H1 (cell line): Measurements from ENCODE around the gene FBN1. TPM values are rescaled to one million over a fixed set of nuclear protein-coding genes. Genes with fewer than 3 reads are reported as not detected.

Experiments
- CTCF ChIA-PET: fragments of 300-600 bp; sonication (Branson Sonifier 250); formaldehyde crosslinking; loops from one replicate; lab custom pipeline; 2021; ENCODE audit not compliant: partially characterized antibody; lab: Charles Lee
- POLR2A ChIA-PET: fragments of 300-600 bp; sonication (Branson Sonifier 250); formaldehyde crosslinking; loops from one replicate; lab custom pipeline; 2021; ENCODE audit warnings: inconsistent platforms; ENCODE audit not compliant: partially characterized antibody; lab: Charles Lee
- DNase-seq, 2 experiments: peaks; one replicate each; pipeline versions ENCODE4 v3.0.0 to v3.0.0-alpha.2; 2010 to 2022; ENCODE audit warnings: low spot score in 2 of 2, low read depth in 1 of 2, mixed read lengths in 1 of 2
- FAIRE-seq: peaks from 2 replicates; lab custom pipeline; 2011; peaks lifted over from hg19 to GRCh38; lab: Jason Lieb, UNC
- H2AFZ ChIP-seq: 2 replicates; pipeline ENCODE4 v1.8.1; 2012; ENCODE audit warnings: low read length, inconsistent platforms
- H2AK5ac ChIP-seq: 2 replicates; pipeline ENCODE4 v1.6.1; 2013; ENCODE audit warnings: low read depth, low read length
- H2BK120ac ChIP-seq: replicated peaks from 2 replicates; pipeline ENCODE3; 2013; ENCODE audit warnings: low read depth, low read length, inconsistent platforms
- H2BK12ac ChIP-seq: 2 replicates; pipeline ENCODE4 v1.6.1; 2013; ENCODE audit warnings: low read depth, low read length
- H2BK15ac ChIP-seq: 2 replicates; pipeline ENCODE4 v1.6.1; 2013; ENCODE audit warnings: low read length
- H2BK20ac ChIP-seq: 2 replicates; pipeline ENCODE4 v1.6.1; 2013; ENCODE audit warnings: low read length
- H2BK5ac ChIP-seq: 2 replicates; pipeline ENCODE4 v1.6.1; 2013; ENCODE audit warnings: low read depth, low read length
- H3K14ac ChIP-seq: 2 replicates; pipeline ENCODE4 v1.6.1; 2013; ENCODE audit warnings: inconsistent platforms; ENCODE audit not compliant: insufficient read length
- H3K18ac ChIP-seq: 2 replicates; pipeline ENCODE4 v1.6.1; 2013; ENCODE audit warnings: low read length; ENCODE audit errors: extremely low read depth
- H3K23ac ChIP-seq: 2 replicates; pipeline ENCODE4 v1.6.1; 2013; ENCODE audit warnings: inconsistent platforms; ENCODE audit not compliant: insufficient read length
- H3K23me2 ChIP-seq: 2 replicates; pipeline ENCODE4 v1.6.1; 2013; ENCODE audit warnings: low read depth, low read length
- H3K27ac ChIP-seq: 2 replicates; pipeline ENCODE4 v1.6.1; 2011; ENCODE audit warnings: low read depth, low read length, inconsistent platforms
- H3K27me3 ChIP-seq, 4 experiments: replicated peaks in 1 of 4; 1 replicate in 1 of 4; 2 replicates in 3 of 4; pipeline versions ENCODE4 v1.6.1 to v1.8.1; 2011 to 2013; ENCODE audit warnings: low read length in 3 of 4, mild to moderate bottlenecking in 3 of 4, inconsistent platforms in 2 of 4, mixed read lengths in 2 of 4, moderate library complexity in 1 of 4; ENCODE audit not compliant: control insufficient read depth in 3 of 4, insufficient read depth in 3 of 4; ENCODE audit errors: extremely low read depth in 1 of 4
- H3K36me3 ChIP-seq, 4 experiments: 2 replicates each; pipeline versions ENCODE4 v1.6.1 to v1.8.1; 2011 to 2013; ENCODE audit warnings: mild to moderate bottlenecking in 4 of 4, low read length in 3 of 4, moderate library complexity in 2 of 4, control low read depth in 1 of 4, inconsistent platforms in 1 of 4; ENCODE audit not compliant: insufficient read depth in 4 of 4, control insufficient read depth in 2 of 4
- H3K4ac ChIP-seq: replicated peaks from 2 replicates; pipeline ENCODE3; 2013; ENCODE audit warnings: low read length, low read depth, mixed read lengths, inconsistent platforms; ENCODE audit not compliant: insufficient read length
- H3K4me1 ChIP-seq, 4 experiments: replicated peaks in 1 of 4; 1 replicate in 1 of 4; 2 replicates in 3 of 4; pipeline versions ENCODE4 v1.6.1 to v1.8.1; 2011 to 2013; ENCODE audit warnings: low read length in 3 of 4, inconsistent platforms in 2 of 4, mixed read lengths in 1 of 4; ENCODE audit not compliant: insufficient read depth in 4 of 4, control insufficient read depth in 3 of 4
- H3K4me2 ChIP-seq, 2 experiments: 2 replicates each; pipeline versions ENCODE4 v1.6.1 to v1.8.1; 2011 to 2013; ENCODE audit warnings: low read depth in 2 of 2, low read length in 2 of 2, control low read depth in 1 of 2, inconsistent platforms in 1 of 2, mild to moderate bottlenecking in 1 of 2; ENCODE audit not compliant: insufficient read depth in 1 of 2
- H3K4me3 ChIP-seq, 4 experiments: fragments of 200-600, 300-600 bp in 1 of 4; sonication (generic), shearing (Covaris generic), sonication (Bioruptor Twin) in 1 of 4; 2 replicates each; pipeline versions ENCODE4 v1.5.1 to v1.8.1; 2011 to 2016; ENCODE audit warnings: low read length in 4 of 4, low read depth in 3 of 4, control low read depth in 2 of 4, inconsistent platforms in 2 of 4, mild to moderate bottlenecking in 2 of 4, mixed read lengths in 1 of 4, moderate library complexity in 1 of 4; ENCODE audit not compliant: insufficient read depth in 2 of 4; ENCODE audit errors: extremely low read depth in 1 of 4
- H3K56ac ChIP-seq: replicated peaks from 2 replicates; pipeline ENCODE3; 2013; ENCODE audit warnings: low read depth, mild to moderate bottlenecking, mixed read lengths, low read length, inconsistent platforms; ENCODE audit not compliant: insufficient read length
- H3K79me1 ChIP-seq: 2 replicates; pipeline ENCODE4 v1.6.1; 2013; ENCODE audit warnings: low read depth, low read length, control low read depth
- H3K79me2 ChIP-seq, 2 experiments: 2 replicates each; pipeline versions ENCODE4 v1.6.1 to v1.8.1; 2012 to 2013; ENCODE audit warnings: low read length in 2 of 2, mild to moderate bottlenecking in 2 of 2, inconsistent platforms in 1 of 2; ENCODE audit not compliant: insufficient read depth in 2 of 2, control insufficient read depth in 1 of 2
- H3K9ac ChIP-seq, 4 experiments: replicated peaks in 1 of 4; 1 replicate in 1 of 4; 2 replicates in 3 of 4; pipeline versions ENCODE4 v1.6.1 to v1.8.1; 2011 to 2013; ENCODE audit warnings: low read depth in 3 of 4, low read length in 3 of 4, control low read depth in 2 of 4, mild to moderate bottlenecking in 2 of 4, moderate library complexity in 2 of 4, inconsistent platforms in 1 of 4; ENCODE audit errors: extremely low read depth in 1 of 4
- H3K9me3 ChIP-seq, 2 experiments: 2 replicates each; pipeline versions ENCODE4 v1.6.1 to v1.8.1; 2012 to 2013; ENCODE audit warnings: mild to moderate bottlenecking in 2 of 2, moderate library complexity in 2 of 2, control low read depth in 1 of 2, inconsistent platforms in 1 of 2, low read depth in 1 of 2, low read length in 1 of 2, mixed read lengths in 1 of 2; ENCODE audit not compliant: insufficient read depth in 2 of 2
- H4K20me1 ChIP-seq, 2 experiments: replicated peaks in 1 of 2; 2 replicates each; pipeline versions ENCODE3 to v1.8.1; 2011 to 2013; ENCODE audit warnings: inconsistent platforms in 2 of 2, low read length in 2 of 2, mild to moderate bottlenecking in 1 of 2; ENCODE audit not compliant: insufficient read depth in 2 of 2, control insufficient read depth in 1 of 2
- H4K5ac ChIP-seq: 2 replicates; pipeline ENCODE4 v1.6.1; 2013; ENCODE audit warnings: low read length, low read depth, mixed read lengths, inconsistent platforms; ENCODE audit not compliant: insufficient read length
- H4K8ac ChIP-seq: 2 replicates; pipeline ENCODE4 v1.8.0; 2013; ENCODE audit warnings: mild to moderate bottlenecking, moderate library complexity, low read length, inconsistent platforms; ENCODE audit not compliant: insufficient read depth; ENCODE audit errors: extremely low read depth
- H4K91ac ChIP-seq: replicated peaks from 2 replicates; pipeline ENCODE3; 2013; ENCODE audit warnings: low read length, mixed read lengths, inconsistent platforms; ENCODE audit not compliant: insufficient read length
- EGR1 ChIP-seq: IDR thresholded peaks from 2 replicates; pipeline ENCODE4 v1.6.1; 2011; ENCODE audit warnings: low read depth, low read length, borderline replicate concordance
- WGBS, 2 experiments: shearing (Covaris generic) in 1 of 2; methylation state at CpG; one replicate each; pipeline versions ENCODE4 v1.1.6 to v1.1.7; 2013 to 2015; ENCODE audit warnings: low lambda C conversion rate in 2 of 2, mixed read lengths in 2 of 2, inconsistent platforms in 1 of 2, low coverage in 1 of 2, missing lambda C conversion rate in 1 of 2; ENCODE audit not compliant: insufficient replicate concordance in 2 of 2, insufficient coverage in 1 of 2, insufficient read length in 1 of 2; ENCODE audit errors: extremely low coverage in 1 of 2, missing lambda C conversion rate in 1 of 2; 5-methylcytosine and 5-hydroxymethylcytosine counted together
- polyA plus RNA-seq, 7 experiments: library from polyadenylated mRNA; depleted of rRNA in 3 of 7; stranded (reverse) in 5 of 7; unstranded in 2 of 7; fragments of >200 nt in 5 of 7; fragments of 200-250 nt in 2 of 7; gene quantifications; 1 replicate in 5 of 7; 2 replicates in 1 of 7; 4 replicates in 1 of 7; pipeline versions ENCODE4 v1.2.1 to v1.2.3, GENCODE V29; 2011 to 2013; ENCODE audit warnings: missing spikeins in 2 of 7, mixed read lengths in 2 of 7
- total RNA-seq: library from RNA; stranded (reverse); fragmentation: NEBNext Ultra II Directional; extraction: Animal tissue kit (Norgen Biotek cat#: 25700); gene quantifications from 2 replicates; pipeline ENCODE4 v1.2.1, GENCODE V29; 2021

Gene FBN1
- total and polyA plus RNA-seq, 2 of the 8 experiments (the other 6 are each of a cell fraction or from before 2014, with no cell fraction given) = 3.0 to 4.0 TPM

GRCh38 chr15:48498828-48499227, 146.7 kb downstream of the FBN1 start:
- Histone ChIP-seq H3K4me2 (no peak overlapping the region), H3K79me2 (no peaks in the 10 kb centered on the region), H2BK120ac (no peak overlapping the region), H4K5ac (no peak overlapping the region), H2AK5ac (no peak overlapping the region), H3K36me3 (no peaks in the 10 kb centered on the region), H4K8ac (no peak overlapping the region), H3K56ac (no peak overlapping the region), H3K4me3 (no peak overlapping the region), H3K9me3 (no peaks in the 10 kb centered on the region), H3K27ac (no peak overlapping the region), H2BK5ac (no peak overlapping the region), H3K4ac (no peak overlapping the region), H3K23ac (no peak overlapping the region), H2BK12ac (no peak overlapping the region), H2BK15ac (no peak overlapping the region), H3K14ac (no peak overlapping the region), H3K4me1 (no peaks in the 10 kb centered on the region), H3K9ac (no peak overlapping the region), H2AFZ (no peak overlapping the region), H3K23me2 (no peaks in the 10 kb centered on the region; the same call in none of the 2 replicates), H4K91ac (no peak overlapping the region), H2BK20ac (no peak overlapping the region), H3K79me1 (no peaks in the 10 kb centered on the region), H3K18ac (no peak overlapping the region), H3K27me3 (no peaks in the 10 kb centered on the region), H4K20me1 (no peaks in the 10 kb centered on the region)
- TF ChIP-seq EGR1 = no peak
- 83% methylated on average over 3 of the region's 3 CpGs; no CpG with 5 or more reads in 1 of the 2 experiments for WGBS, 2 experiments
- FAIRE-seq = no peak
- no peak for DNase-seq
- CTCF ChIA-PET = no interaction called here
- POLR2A ChIA-PET = no interaction called here
